SK-N-MC (cell line): ENCODE results near the gene CCDC110.

Experiments
- EZH2 ChIP-seq: fragments of 200-600 bp; sonication (generic); IDR thresholded peaks from one replicate; pipeline ENCODE4 v1.6.1; 2017; ENCODE audit warnings: antibody characterized with exemption
- FOXP2 ChIP-seq: optimal IDR thresholded peaks from 2 replicates; pipeline ENCODE3; 2011; ENCODE audit warnings: mild to moderate bottlenecking, moderate library complexity; ENCODE audit not compliant: insufficient read depth; ENCODE audit errors: extremely low read length, control extremely low read depth
- POLR2AphosphoS5 ChIP-seq: IDR thresholded peaks from 2 replicates; pipeline ENCODE4 v1.6.1; 2012; ENCODE audit warnings: mild to moderate bottlenecking, low read depth, low read length, borderline replicate concordance

GRCh38 chr4:185421366-185422124, 50.0 kb downstream of the CCDC110 start:
- TF ChIP-seq POLR2AphosphoS5 (no peak), FOXP2 (no peak), EZH2 (no peak)
